Measurements from ENCODE around the gene BCLAF1.
A peak's percentile ranks its signal among the peaks of the same experiment; 100 is the strongest.
"Not testable (repeated sequence)": the region's sequence is repeated elsewhere in the genome, so short reads cannot be mapped to it uniquely, and the experiment has no call there.

BCLAF1 gene

DNA sequence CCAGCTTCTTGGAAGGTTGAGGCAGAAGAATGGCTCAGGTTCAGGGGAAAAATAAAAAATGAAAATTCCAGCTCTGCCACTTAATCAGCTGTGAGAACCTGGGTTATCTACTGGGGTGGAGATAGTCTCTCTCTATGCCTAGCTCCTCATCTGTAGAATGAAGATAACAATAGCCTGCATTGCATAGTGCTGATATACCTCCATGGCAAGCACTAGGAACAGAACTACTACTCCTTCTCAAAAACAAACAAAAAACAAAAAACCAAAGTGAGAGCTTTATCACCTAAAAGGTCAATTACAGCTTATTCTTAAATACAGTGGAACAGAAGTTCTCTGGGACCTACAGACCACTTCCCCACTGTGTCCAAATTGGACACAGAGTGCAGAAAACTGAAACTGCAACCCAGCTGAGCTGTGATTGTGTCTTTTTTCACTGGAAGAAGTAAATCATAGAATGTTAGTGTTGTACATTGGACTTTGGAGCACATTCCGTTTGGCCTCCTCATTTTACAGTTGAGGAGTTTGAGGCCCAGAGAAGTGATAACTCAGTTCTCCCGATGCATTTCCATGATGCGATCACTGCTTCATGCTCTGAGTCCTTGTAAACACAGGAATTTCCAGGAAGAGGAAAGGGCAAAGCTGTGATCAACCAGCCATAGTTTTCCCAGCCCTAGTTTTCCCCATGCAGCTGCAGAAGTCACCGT lies 62.8 kb downstream of the BCLAF1 start:
- H3K27ac ChIP-seq = no peak overlapping the region
- TF ChIP-seq, protein P1, sequence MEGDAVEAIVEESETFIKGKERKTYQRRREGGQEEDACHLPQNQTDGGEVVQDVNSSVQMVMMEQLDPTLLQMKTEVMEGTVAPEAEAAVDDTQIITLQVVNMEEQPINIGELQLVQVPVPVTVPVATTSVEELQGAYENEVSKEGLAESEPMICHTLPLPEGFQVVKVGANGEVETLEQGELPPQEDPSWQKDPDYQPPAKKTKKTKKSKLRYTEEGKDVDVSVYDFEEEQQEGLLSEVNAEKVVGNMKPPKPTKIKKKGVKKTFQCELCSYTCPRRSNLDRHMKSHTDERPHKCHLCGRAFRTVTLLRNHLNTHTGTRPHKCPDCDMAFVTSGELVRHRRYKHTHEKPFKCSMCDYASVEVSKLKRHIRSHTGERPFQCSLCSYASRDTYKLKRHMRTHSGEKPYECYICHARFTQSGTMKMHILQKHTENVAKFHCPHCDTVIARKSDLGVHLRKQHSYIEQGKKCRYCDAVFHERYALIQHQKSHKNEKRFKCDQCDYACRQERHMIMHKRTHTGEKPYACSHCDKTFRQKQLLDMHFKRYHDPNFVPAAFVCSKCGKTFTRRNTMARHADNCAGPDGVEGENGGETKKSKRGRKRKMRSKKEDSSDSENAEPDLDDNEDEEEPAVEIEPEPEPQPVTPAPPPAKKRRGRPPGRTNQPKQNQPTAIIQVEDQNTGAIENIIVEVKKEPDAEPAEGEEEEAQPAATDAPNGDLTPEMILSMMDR (IDR thresholded peaks at IDR 0.05) = no peak
- TF ChIP-seq ZFX (IDR thresholded peaks at IDR 0.05; ENCODE audit: borderline replicate concordance) = no peak

DNA sequence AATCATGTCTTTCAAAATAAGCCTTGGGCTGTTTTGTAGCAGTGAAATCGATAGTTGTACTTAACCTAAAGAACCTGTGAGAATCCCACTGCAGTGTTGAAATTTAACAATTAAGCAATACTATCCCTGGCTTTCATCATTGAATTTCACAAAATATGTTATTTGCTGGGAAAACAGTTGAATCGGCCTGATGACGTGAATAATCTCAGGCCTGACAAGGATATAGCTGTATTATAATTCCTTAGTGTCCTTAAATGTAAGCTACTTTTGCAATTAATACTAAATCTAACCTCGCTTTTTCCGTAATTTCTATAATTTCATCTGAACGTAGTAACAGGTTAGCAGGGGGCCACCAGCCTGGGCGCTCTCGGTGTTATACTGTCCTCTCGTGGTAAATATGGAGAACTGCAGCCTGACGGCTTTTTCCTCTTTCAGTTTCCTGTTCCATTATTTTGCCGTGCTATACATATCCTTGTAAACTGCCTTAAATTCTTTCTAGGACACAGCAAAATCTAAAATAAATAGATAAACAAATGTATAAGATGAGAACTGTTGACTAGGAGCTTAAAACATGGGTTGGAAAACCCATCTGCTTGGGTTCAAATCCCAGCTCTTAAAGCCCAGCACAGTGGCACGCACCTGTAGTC lies 63.5 kb downstream of the BCLAF1 start:
- TF ChIP-seq, protein P1 (IDR thresholded peaks at IDR 0.05) = peak; percentile 100
- TF ChIP-seq ZFX (IDR thresholded peaks at IDR 0.05; ENCODE audit: borderline replicate concordance) = no peak
- no peak overlapping the region for H3K27ac ChIP-seq

GRCh38 chr6:136225496-136225895 lies 64.2 kb downstream of the BCLAF1 start:
- TF ChIP-seq, protein P1 (IDR thresholded peaks at IDR 0.05) = no peak
- no peak for TF ChIP-seq ZFX (IDR thresholded peaks at IDR 0.05; ENCODE audit: borderline replicate concordance)
- no peak overlapping the region for H3K27ac ChIP-seq

DNA sequence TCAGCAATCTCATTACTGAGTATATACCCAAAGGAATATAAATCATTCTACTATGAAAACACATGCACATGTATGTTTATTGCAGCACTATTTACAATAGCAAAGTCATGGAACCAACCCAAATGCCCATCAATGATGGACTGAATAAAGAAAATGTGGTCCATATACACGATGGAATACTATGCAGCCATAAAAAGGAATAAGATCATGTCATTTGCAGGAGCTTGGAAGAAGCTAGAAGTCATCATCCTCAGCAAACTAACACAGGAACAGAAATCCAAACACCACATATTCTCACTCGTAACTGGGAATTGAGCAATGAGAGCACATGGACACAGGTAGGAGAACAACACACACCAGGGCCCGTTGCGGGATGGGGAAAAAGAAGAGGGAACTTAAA lies 64.7 kb downstream of the BCLAF1 start:
- H3K27ac ChIP-seq = not testable (repeated sequence)

GRCh38 chr6:136216503-136217401 lies 72.9 kb downstream of the BCLAF1 start:
- TF ChIP-seq, protein P1 (IDR thresholded peaks at IDR 0.05) = no peak
- no peak for TF ChIP-seq ZFX (IDR thresholded peaks at IDR 0.05; ENCODE audit: borderline replicate concordance)
- H3K27ac ChIP-seq = no peak overlapping the region

DNA sequence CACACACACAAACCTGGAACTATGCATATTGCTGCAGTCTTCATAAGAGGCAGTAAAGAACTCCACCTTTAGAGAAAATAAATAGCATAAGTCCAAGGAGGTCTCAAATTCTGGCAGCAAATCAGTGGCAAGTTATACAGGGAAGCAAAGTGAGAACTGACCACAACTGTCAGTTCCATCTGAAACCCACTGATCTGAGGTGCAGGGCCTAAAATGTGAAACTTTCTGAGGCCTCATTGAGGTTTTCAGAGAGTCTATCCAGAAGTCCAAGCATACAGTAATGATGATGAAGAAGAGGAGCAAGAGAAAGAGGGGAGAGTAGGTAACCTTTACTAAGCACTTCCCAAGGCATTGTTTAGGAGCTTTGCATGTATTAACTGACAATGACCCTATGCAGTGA lies 75.8 kb downstream of the BCLAF1 start:
- TF ChIP-seq ZFX (IDR thresholded peaks at IDR 0.05; ENCODE audit: borderline replicate concordance) = no peak
- TF ChIP-seq, protein P1 (IDR thresholded peaks at IDR 0.05) = no peak
- no peak overlapping the region for H3K27ac ChIP-seq

GRCh38 chr6:136213012-136213539 lies 76.6 kb downstream of the BCLAF1 start:
- H3K27ac ChIP-seq = no peak overlapping the region
- no peak for TF ChIP-seq ZFX (IDR thresholded peaks at IDR 0.05; ENCODE audit: borderline replicate concordance)
- TF ChIP-seq, protein P1 (IDR thresholded peaks at IDR 0.05) = no peak

All from 22Rv1 (cell line).